ENCODE results near the gene ATG12. TPM values are rescaled to one million over a fixed set of nuclear protein-coding genes. Genes with fewer than 3 reads are reported as not detected.

The ATG12 gene
- total and polyA plus RNA-seq, 2 of the 8 experiments (the other 6 are each of a cell fraction or from before 2014, with no cell fraction given) = 23.8 to 49.3 TPM

GRCh38 chr5:115785381-115786065 lies 55.8 kb downstream of the ATG12 start (continued):
- TF ChIP-seq CHD7 (IDR thresholded peaks at IDR 0.05; ENCODE audit: insufficient replicate concordance, low read length) = no peak
